ENCODE data around the gene SETD2. TPM values are rescaled to one million over a fixed set of nuclear protein-coding genes. Genes with fewer than 3 reads are reported as not detected.
"Not testable (repeated sequence)": the region's sequence is repeated elsewhere in the genome, so short reads cannot be mapped to it uniquely, and the experiment has no call there.

The SETD2 gene
- total and polyA plus RNA-seq, 2 donors = 22.5 to 95.7 TPM

DNA sequence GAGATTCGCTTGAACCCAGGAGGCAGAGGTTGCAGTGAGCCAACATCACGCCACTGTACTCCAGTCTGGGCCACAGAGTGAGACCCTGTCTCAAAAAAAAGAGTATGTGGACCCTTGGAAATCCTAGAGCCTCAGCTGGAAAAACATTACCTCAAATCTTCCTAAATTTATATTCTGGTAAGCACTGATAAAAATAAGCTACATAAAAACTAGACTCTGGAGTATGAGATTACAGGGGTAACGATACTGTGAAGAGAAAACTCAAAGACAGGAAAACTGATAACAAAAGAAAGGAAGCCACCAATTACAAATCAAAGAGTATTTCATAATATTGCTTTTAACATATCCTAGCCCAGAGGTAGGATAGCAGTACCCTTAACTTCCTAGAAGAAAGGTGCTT lies 30.3 kb downstream of the SETD2 start:
- Histone ChIP-seq H3K36me3 (ENCODE audit: insufficient read depth) (no peaks in the 10 kb centered on the region), H3K4me3 (ENCODE audit: low read depth, low read length) (no peak overlapping the region), H3K4me1 (ENCODE audit: insufficient read depth) (no peaks in the 10 kb centered on the region), H3K27ac (ENCODE audit: low read depth) (no peak overlapping the region)
- DNase-seq (ENCODE audit: extremely low spot score) = no peak
- 88% methylated on average over 3 of the region's 3 CpGs for WGBS

DNA sequence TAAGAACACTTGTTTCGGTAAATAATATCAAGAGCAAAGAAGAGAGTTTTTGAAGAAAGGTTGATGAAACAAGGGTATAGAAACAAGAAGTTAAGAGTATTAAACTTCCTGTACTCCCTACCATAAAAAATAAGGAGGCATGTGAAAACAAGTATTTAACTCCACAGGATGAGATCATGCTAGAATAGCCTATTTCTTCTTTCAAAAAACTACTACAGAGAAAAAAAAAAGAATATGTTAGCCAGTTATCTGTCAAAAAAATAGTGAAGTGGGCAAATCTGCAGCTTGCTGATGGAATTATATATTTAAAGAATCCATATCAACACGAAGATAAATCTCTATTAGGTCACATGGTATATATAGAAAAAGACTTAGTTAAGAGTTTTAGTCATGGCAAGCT lies 33.4 kb downstream of the SETD2 start:
- Histone ChIP-seq H3K4me3 (ENCODE audit: low read depth, low read length) (no peak overlapping the region), H3K36me3 (ENCODE audit: insufficient read depth) (no peaks in the 10 kb centered on the region), H3K27ac (ENCODE audit: low read depth) (no peak overlapping the region), H3K4me1 (ENCODE audit: insufficient read depth) (no peaks in the 10 kb centered on the region)
- DNase-seq (ENCODE audit: extremely low spot score) = no peak
- WGBS = 68% methylated on average over 2 of the region's 2 CpGs

GRCh38 chr3:47128137-47128536 lies 35.8 kb downstream of the SETD2 start:
- Histone ChIP-seq H3K4me3 (ENCODE audit: low read depth, low read length) (no peak overlapping the region), H3K27ac (ENCODE audit: low read depth) (no peak overlapping the region), H3K4me1 (ENCODE audit: insufficient read depth) (no peaks in the 10 kb centered on the region), H3K36me3 (ENCODE audit: insufficient read depth) (peaks cover 5% of the 10 kb centered on the region)
- DNase-seq (ENCODE audit: extremely low spot score) = no peak
- WGBS = 88% methylated on average over 4 of the region's 4 CpGs

DNA sequence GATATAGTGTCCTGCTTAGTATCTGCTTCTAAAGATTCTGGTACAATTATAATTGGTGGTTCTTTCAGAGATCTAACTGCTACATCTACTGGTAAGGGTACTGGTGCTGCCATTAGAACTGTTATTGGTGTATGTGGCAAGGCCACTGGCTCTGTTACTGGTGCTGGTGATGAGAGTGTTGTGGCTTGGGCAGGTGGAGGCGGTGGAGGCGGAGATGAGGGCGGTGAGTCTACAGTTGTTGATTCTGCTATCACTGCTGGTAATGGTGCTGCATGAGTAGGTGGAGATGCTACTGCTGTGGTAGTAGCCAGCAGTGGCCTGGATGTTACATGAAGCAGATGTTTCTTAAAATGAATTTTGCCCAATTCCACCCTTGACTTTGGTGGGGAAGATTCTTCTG lies 40.1 kb downstream of the SETD2 start:
- H3K36me3 ChIP-seq (ENCODE audit: insufficient read depth) = peaks cover 7% of the 10 kb centered on the region
- no peak overlapping the region for H3K4me3 ChIP-seq (ENCODE audit: low read depth, low read length)
- no peak overlapping the region for H3K27ac ChIP-seq (ENCODE audit: low read depth)
- DNase-seq (ENCODE audit: extremely low spot score) = no peak
- WGBS = over 99% methylated on average over 3 of the region's 3 CpGs
- H3K4me1 ChIP-seq (ENCODE audit: insufficient read depth) = no peaks in the 10 kb centered on the region

- 87% methylated on average over 3 of the region's 3 CpGs for WGBS
- DNase-seq (ENCODE audit: extremely low spot score) = no peak
- H3K27ac ChIP-seq (ENCODE audit: low read depth) = no peak overlapping the region
- peaks cover 7% of the 10 kb centered on the region for H3K36me3 ChIP-seq (ENCODE audit: insufficient read depth)
- no peak overlapping the region for H3K4me3 ChIP-seq (ENCODE audit: low read depth, low read length)
- no peaks in the 10 kb centered on the region for H3K4me1 ChIP-seq (ENCODE audit: insufficient read depth)
Observed at GRCh38 chr3:47121409-47121808, 42.5 kb downstream of the SETD2 start.

GRCh38 chr3:47120138-47120537 lies 43.8 kb downstream of the SETD2 start:
- Histone ChIP-seq H3K36me3 (ENCODE audit: insufficient read depth) (peaks cover 5% of the 10 kb centered on the region), H3K4me1 (ENCODE audit: insufficient read depth) (no peaks in the 10 kb centered on the region), H3K4me3 (ENCODE audit: low read depth, low read length) (no peak overlapping the region), H3K27ac (ENCODE audit: low read depth) (no peak overlapping the region)
- DNase-seq (ENCODE audit: extremely low spot score) = no peak
- WGBS = 91% methylated on average over 1 of the region's 1 CpG

DNA sequence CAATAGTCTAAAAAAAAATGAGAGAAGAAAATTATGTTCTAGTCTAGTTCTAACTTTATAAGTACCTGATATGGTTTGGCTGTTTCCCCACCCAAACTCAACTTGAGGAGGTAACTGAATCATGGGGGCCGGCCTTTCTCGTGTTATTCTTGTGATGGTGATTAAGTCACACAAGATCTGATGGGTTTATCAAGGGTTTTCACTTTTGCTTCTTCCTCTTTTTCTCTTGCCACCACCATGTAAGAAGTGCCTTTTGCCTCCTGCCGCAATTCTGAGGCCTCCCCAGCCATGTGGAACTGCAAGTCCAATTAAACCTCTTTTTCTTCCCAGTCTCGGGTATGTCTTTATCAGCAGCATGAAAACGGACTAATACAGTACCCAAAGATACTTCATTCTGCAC lies 44.5 kb downstream of the SETD2 start:
- WGBS = 83% methylated on average over 5 of the region's 5 CpGs
- not testable (repeated sequence) for H3K4me1 ChIP-seq (ENCODE audit: insufficient read depth); DNase-seq (ENCODE audit: extremely low spot score); H3K4me3 ChIP-seq (ENCODE audit: low read depth, low read length); H3K36me3 ChIP-seq (ENCODE audit: insufficient read depth); H3K27ac ChIP-seq (ENCODE audit: low read depth)

DNA sequence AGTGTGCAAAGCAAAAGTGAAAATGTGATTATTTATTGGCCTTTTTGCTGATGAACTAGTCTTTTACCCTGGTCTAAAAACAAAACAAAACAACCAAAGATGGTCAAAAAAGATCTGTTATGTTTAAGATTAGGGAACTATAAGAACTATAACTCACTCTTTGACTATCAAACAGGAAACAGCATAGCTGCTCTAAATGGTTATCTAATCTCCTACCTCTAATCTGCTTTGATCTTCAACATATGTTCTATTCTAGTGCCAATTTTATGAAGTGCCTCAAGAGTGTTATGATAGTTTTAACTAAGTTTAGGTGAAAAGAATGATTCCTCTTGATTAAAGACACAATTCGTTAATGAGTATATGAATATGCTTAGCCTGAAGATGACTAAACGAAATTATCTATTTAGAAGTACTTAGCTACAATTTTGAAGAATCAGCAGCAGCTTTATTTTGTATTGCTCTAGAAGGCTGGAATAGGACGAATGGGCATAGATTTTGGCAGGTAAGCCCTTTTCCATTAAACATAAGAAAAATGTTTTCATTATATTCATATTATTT lies 46.0 kb downstream of the SETD2 start:
- peak overlapping the region; percentile 50 for H3K27ac ChIP-seq (ENCODE audit: low read depth)
- no peaks in the 10 kb centered on the region for H3K4me1 ChIP-seq (ENCODE audit: insufficient read depth)
- peaks cover 8% of the 10 kb centered on the region for H3K36me3 ChIP-seq (ENCODE audit: insufficient read depth)
- 47% methylated on average over 3 of the region's 3 CpGs for WGBS
- no peak overlapping the region for H3K4me3 ChIP-seq (ENCODE audit: low read depth, low read length)
- no peak for DNase-seq (ENCODE audit: extremely low spot score)

GRCh38 chr3:47115524-47115923 lies 48.4 kb downstream of the SETD2 start:
- H3K27ac ChIP-seq (ENCODE audit: low read depth); H3K4me1 ChIP-seq (ENCODE audit: insufficient read depth); H3K36me3 ChIP-seq (ENCODE audit: insufficient read depth); H3K4me3 ChIP-seq (ENCODE audit: low read depth, low read length); DNase-seq (ENCODE audit: extremely low spot score): not testable (repeated sequence)
- 98% methylated on average over 2 of the region's 2 CpGs for WGBS

- Histone ChIP-seq H3K4me1 (ENCODE audit: insufficient read depth) (no peaks in the 10 kb centered on the region), H3K36me3 (ENCODE audit: insufficient read depth) (peaks cover 6% of the 10 kb centered on the region), H3K27ac (ENCODE audit: low read depth) (no peak overlapping the region), H3K4me3 (ENCODE audit: low read depth, low read length) (no peak overlapping the region)
- WGBS = 94% methylated on average over 5 of the region's 5 CpGs
- no peak for DNase-seq (ENCODE audit: extremely low spot score)
Observed at GRCh38 chr3:47113669-47114365, 50.1 kb downstream of the SETD2 start.

DNA sequence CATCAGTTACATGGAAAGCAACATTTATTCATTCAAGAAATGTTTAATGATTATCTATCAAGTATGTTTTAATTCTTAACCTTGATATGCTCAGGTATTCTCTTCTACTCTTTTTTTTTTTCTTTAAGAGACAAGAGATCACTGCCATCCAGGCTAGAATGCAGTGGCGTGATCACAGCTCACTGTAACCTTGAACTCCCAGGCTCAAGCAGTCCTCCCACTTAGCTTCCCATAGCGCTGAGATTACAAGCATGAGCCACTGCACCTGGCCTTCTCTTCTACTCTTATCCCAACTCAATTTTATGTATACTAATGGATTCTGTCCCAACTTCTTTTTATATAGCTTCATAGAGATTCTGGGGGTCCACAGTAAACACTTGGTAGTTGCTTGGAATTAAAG lies 50.9 kb downstream of the SETD2 start:
- H3K4me3 ChIP-seq (ENCODE audit: low read depth, low read length) = no peak overlapping the region
- H3K4me1 ChIP-seq (ENCODE audit: insufficient read depth) = no peaks in the 10 kb centered on the region
- 88% methylated on average over 2 of the region's 2 CpGs for WGBS
- no peak overlapping the region for H3K27ac ChIP-seq (ENCODE audit: low read depth)
- DNase-seq (ENCODE audit: extremely low spot score) = no peak
- H3K36me3 ChIP-seq (ENCODE audit: insufficient read depth) = peaks cover 6% of the 10 kb centered on the region

DNA sequence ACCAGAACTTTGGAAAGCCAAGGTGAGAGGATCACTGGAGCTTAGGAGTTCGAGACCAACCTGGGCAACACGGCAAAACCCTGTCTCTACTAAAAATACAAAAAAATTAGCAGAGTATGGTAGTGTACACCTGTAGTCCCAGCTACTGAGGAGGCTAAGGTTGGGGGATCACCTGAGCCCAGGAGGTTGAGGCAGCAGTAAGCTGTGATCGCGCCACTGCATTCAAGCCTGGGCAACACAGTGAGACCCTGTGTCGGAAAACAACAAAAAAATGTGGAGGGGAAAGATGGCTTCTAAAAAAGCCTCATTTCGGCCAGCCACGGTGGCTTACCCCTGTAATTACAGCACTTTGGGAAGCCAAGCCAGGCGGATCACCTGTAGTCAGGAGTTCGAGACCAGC lies 54.5 kb downstream of the SETD2 start:
- H3K36me3 ChIP-seq (ENCODE audit: insufficient read depth) = peaks cover 4% of the 10 kb centered on the region

GRCh38 chr3:47108546-47108945 lies 55.4 kb downstream of the SETD2 start:
- Histone ChIP-seq H3K27ac (ENCODE audit: low read depth) (no peak overlapping the region), H3K4me3 (ENCODE audit: low read depth, low read length) (no peak overlapping the region), H3K4me1 (ENCODE audit: insufficient read depth) (no peaks in the 10 kb centered on the region), H3K36me3 (ENCODE audit: insufficient read depth) (peaks cover 2% of the 10 kb centered on the region)
- WGBS = 67% methylated on average over 1 of the region's 1 CpG
- DNase-seq (ENCODE audit: extremely low spot score) = no peak

More for the DNA sequence above, 54.5 kb downstream of the SETD2 start:
- WGBS = 97% methylated on average over 9 of the region's 9 CpGs
- Histone ChIP-seq H3K4me1 (ENCODE audit: insufficient read depth) (no peaks in the 10 kb centered on the region), H3K27ac (ENCODE audit: low read depth) (no peak overlapping the region), H3K4me3 (ENCODE audit: low read depth, low read length) (no peak overlapping the region)
- DNase-seq (ENCODE audit: extremely low spot score) = no peak

- Histone ChIP-seq H3K27ac (ENCODE audit: low read depth) (no peak overlapping the region), H3K36me3 (ENCODE audit: insufficient read depth) (peaks cover 8% of the 10 kb centered on the region), H3K4me3 (ENCODE audit: low read depth, low read length) (no peak overlapping the region), H3K4me1 (ENCODE audit: insufficient read depth) (no peaks in the 10 kb centered on the region)
- no peak for DNase-seq (ENCODE audit: extremely low spot score)
Observed at GRCh38 chr3:47104259-47104658, 59.7 kb downstream of the SETD2 start.
